ENCODE data around the gene NRG4.
"Not testable (repeated sequence)": the region's sequence is repeated elsewhere in the genome, so short reads cannot be mapped to it uniquely, and the experiment has no call there.

NRG4 gene

GRCh38 chr15:75981149-75981815, 30.9 kb downstream of the NRG4 start:
- TF ChIP-seq CTCF (IDR thresholded peaks at IDR 0.05; ENCODE audit: insufficient read depth, low read depth, low read length, missing control alignments) = no peak
- DNase-seq (ENCODE audit: low read depth) = no peak
- H3K4me3 ChIP-seq (ENCODE audit: low read length) = no peak overlapping the region

- H3K4me3 ChIP-seq (ENCODE audit: low read length); DNase-seq (ENCODE audit: low read depth): not testable (repeated sequence)
Measured at GRCh38 chr15:75976766-75977165, 35.5 kb downstream of the NRG4 start.

- DNase-seq (ENCODE audit: low read depth) = peak; percentile 86
- H3K4me3 ChIP-seq (ENCODE audit: low read length) = no peak overlapping the region
- no peak for TF ChIP-seq CTCF (IDR thresholded peaks at IDR 0.05; ENCODE audit: insufficient read depth, low read depth, low read length, missing control alignments)
Measured at GRCh38 chr15:75966073-75966472, 46.2 kb downstream of the NRG4 start.

DNA sequence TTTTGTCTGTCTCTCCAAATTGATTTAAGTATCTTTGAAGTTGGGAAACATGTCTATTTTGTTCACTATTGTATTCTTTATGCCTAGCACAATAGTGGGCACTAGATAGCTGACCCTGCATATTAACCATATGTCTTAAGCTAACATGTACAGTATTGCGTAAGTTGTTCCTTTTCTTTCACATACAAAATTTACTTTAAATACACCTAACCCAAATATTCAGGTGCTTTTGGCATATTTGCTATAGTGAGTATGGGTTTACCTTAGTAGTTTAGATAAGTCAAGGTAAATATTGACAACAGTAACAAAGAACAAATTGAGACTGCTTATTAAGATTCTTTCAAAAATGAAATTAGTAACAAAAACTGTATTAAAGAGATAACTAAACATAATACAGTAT, 50.9 kb downstream of the NRG4 start:
- no peak overlapping the region for H3K4me3 ChIP-seq (ENCODE audit: low read length)
- DNase-seq (ENCODE audit: low read depth) = no peak
- TF ChIP-seq CTCF (IDR thresholded peaks at IDR 0.05; ENCODE audit: insufficient read depth, low read depth, low read length, missing control alignments) = no peak

GRCh38 chr15:75955720-75956119, 56.5 kb downstream of the NRG4 start:
- DNase-seq (ENCODE audit: low read depth) = no peak
- TF ChIP-seq CTCF (IDR thresholded peaks at IDR 0.05; ENCODE audit: insufficient read depth, low read depth, low read length, missing control alignments) = no peak
- no peak overlapping the region for H3K4me3 ChIP-seq (ENCODE audit: low read length)

- no peak overlapping the region for H3K4me3 ChIP-seq (ENCODE audit: low read length)
- DNase-seq (ENCODE audit: low read depth) = no peak
- no peak for TF ChIP-seq CTCF (IDR thresholded peaks at IDR 0.05; ENCODE audit: insufficient read depth, low read depth, low read length, missing control alignments)
Measured at GRCh38 chr15:75952525-75952924, 59.7 kb downstream of the NRG4 start.

- no peak for DNase-seq (ENCODE audit: low read depth)
- H3K4me3 ChIP-seq (ENCODE audit: low read length) = no peak overlapping the region
Measured at GRCh38 chr15:75948761-75949296, 63.4 kb downstream of the NRG4 start.

More at GRCh38 chr15:75948761-75949296, 63.4 kb downstream of the NRG4 start:
- TF ChIP-seq CTCF (IDR thresholded peaks at IDR 0.05; ENCODE audit: insufficient read depth, low read depth, low read length, missing control alignments) = no peak
